SK-N-SH treated with all-trans-retinoic acid at 6 μM for 48 hours (cell line): ENCODE measurements around the gene TRIM58.

Experiments
- CREB5 ChIP-seq: fragments of 250-450 bp; sonication (Bioruptor Pico); IDR thresholded peaks from 2 replicates; pipeline ENCODE4 v1.5.1; 2020; ENCODE audit warnings: low read depth, mild to moderate bottlenecking, moderate library complexity
- CSRNP3 ChIP-seq: fragments of 250-450 bp; sonication (Bioruptor Pico); IDR thresholded peaks from 2 replicates; pipeline ENCODE4 v1.5.1; 2021; ENCODE audit warnings: mild to moderate bottlenecking, moderate library complexity
- ISL1 ChIP-seq: fragments of 250-450 bp; sonication (Bioruptor Pico); IDR thresholded peaks from 2 replicates; pipeline ENCODE4 v2.1.2; 2022; ENCODE audit warnings: mild to moderate bottlenecking, moderate library complexity
- POU6F1 ChIP-seq: fragments of 250-450 bp; sonication (Bioruptor Pico); IDR thresholded peaks from 2 replicates; pipeline ENCODE4 v1.8.0; 2021; ENCODE audit warnings: low read depth, mild to moderate bottlenecking, moderate library complexity, borderline replicate concordance
- TSHZ2 ChIP-seq: fragments of 250-450 bp; sonication (Bioruptor Pico); IDR thresholded peaks from 2 replicates; pipeline ENCODE4 v1.5.0; 2020; ENCODE audit warnings: mild to moderate bottlenecking, moderate library complexity
- ZFP3 ChIP-seq: fragments of 250-450 bp; sonication (Bioruptor Pico); IDR thresholded peaks from 2 replicates; pipeline ENCODE4 v1.5.0; 2020; ENCODE audit warnings: mild to moderate bottlenecking, moderate library complexity
- ZFP30 ChIP-seq: fragments of 450-650 bp; formaldehyde crosslinking; IDR thresholded peaks from 2 replicates; pipeline ENCODE4 v1.5.0; 2022; ENCODE audit warnings: mild to moderate bottlenecking, moderate library complexity

- TF ChIP-seq ZFP30 = no peak
- no peak for TF ChIP-seq TSHZ2 (CRISPR knock-in tag)
- no peak for TF ChIP-seq CREB5
- TF ChIP-seq CSRNP3 (CRISPR knock-in tag) = no peak
- no peak for TF ChIP-seq ZFP3 (CRISPR knock-in tag)
- TF ChIP-seq ISL1 = no peak
- TF ChIP-seq POU6F1 (CRISPR knock-in tag) = no peak
Observed at GRCh38 chr1:247845011-247845692, 11.8 kb upstream of the TRIM58 start.
